GM19467 (cell line): ENCODE measurements around the gene GPR149.

Source experiments
- ATAC-seq: cut with Tn5 transposase; IDR thresholded peaks from one replicate; pipeline ENCODE4 v1.9.1; 2021; ENCODE audit warnings: mild to moderate bottlenecking, moderate library complexity; ENCODE audit not compliant: unreplicated experiment

The GPR149 gene

DNA sequence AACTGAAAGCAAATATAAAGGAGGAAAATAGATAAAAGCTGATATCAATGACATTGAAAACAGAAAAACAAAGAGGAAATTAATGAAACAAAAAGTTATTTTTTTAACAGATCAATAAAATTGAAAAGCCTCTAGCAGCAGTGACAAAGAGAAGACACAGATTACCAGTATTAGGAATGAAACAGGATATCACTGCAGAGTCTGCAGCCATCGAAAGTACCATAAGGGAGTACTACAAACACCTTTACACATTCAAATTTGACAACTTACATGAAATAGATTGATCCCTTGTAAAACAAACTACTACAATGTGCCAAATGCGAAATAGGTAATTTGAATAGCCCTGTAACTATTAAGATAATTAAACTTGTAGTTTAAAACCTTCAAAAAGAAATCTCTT lies 80.8 kb downstream of the GPR149 start:
- no peak for ATAC-seq

DNA sequence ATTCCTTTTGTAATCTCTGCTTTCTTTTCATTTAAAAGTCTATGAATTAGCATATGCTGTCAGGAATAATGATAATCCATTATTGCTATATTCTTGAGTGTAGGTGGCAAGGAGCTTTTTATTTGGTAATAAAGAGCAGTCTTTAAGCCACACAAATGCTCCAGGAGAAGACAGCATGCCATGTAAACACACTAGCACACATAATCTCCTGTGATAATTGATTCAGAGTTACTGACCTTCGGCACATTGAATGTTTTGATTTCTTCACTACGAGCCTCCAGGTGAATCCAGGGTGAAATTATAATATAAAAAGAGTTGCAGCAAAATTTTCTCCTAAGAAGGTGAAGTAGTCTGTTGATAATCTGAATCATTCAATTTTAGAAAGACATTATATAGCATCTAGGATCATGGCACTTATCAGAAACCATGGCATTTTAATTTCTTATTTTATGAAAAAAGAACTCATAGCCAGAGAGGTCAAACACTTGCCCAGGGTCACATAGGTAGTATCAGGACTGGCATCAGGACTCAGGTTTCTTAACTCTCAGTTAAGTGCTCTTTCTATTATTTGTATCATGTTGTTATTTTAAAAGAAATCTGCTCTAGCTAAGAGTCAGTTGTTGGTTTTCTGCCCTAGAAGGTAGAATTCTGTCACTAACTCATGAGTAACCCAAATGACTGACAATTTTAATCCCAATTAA lies 84.4 kb downstream of the GPR149 start:
- ATAC-seq = no peak

DNA sequence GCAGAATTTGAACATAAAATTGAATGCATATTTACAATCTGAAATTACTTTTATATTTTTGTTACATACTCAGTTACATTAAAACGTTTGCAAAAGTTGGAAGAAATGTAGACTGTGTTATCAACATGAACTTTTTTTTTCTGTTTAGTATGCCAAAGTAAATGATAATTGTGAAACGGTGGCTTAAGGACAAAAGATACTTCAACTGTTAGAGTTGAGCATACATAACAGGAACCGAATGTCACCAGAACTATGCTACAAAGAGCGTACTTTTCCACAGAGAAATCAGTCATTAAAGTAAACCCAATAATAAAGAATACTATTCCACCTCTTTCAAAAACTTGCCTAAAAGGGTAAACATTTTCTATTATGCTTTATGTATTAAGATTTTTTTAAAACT lies 91.4 kb downstream of the GPR149 start:
- no peak for ATAC-seq

DNA sequence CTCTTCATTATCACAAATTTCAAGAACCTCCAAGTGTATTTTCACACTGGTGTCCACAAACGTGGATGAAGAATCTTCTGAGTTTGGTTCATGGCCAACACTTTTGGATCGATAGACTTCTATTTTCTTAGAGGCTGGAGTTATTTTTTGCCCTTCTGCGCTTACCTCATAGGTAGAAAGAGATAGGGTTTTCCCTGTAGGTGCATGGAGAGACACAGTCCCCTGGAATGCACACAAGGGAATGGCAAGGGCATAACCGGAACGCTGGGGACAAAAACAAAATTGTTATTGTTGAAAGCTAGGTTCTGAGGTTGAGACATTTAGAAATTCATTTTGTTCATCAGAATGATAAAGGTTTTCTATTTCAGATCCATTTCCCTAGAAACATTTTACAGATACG lies 92.0 kb downstream of the GPR149 start:
- no peak for ATAC-seq

DNA sequence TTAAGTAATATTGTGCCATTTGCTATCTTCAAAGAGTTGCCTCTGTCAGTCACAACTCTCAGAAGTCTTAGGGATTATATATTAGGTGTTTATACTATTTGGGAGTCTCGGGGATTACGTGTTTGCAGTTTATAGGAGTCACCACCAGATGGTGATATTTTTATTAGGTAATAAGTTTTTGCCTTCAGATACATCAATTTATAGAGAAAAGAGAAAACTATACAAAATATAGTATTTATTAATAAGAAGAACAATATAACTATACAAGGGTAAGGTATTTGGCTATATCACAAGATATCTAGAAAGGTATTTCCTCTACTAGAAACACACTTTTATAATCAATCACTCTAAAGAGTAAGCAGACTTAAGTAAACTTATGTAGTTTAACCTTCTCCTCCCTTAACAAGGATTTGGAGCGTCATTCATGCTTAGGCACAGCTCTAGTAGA lies 95.0 kb downstream of the GPR149 start:
- ATAC-seq = no peak

DNA sequence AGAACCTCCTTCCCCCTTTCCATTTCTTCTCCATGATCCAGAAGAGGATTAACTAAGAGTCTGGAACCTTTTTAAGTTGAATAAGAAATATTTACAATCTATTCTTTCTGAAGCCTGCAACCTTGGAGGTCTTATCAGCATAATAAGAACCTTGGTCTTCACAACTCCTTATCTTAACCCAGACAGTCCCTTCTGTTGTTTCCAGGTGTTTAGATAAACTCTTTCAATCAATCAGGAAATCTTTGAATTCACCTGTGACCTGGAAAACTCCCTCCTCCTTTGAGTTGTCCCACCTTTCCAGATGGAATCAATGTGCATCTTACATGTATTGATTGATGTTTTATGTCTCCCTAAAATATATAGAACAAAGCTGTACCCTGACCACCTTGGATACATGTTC lies 102.1 kb downstream of the GPR149 start:
- no peak for ATAC-seq

DNA sequence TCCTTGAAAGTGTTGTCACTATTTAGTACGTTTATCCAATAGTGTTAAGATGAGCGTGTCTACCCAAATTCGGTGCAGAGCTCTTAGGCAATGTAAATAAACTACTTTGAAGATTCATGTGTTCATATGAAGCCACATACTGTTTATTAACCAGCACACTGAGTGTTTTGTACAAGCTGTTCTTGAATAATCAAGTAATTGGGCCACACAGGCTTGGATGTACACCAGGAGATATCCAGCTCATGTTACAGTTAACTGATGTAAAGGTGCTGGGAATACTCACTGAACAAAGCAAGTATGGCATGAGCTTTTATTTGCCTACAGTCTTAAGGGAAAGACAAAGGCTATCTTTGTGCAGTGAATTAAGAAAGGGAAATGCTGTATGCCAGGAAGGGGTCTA lies 105.1 kb downstream of the GPR149 start:
- no peak for ATAC-seq

DNA sequence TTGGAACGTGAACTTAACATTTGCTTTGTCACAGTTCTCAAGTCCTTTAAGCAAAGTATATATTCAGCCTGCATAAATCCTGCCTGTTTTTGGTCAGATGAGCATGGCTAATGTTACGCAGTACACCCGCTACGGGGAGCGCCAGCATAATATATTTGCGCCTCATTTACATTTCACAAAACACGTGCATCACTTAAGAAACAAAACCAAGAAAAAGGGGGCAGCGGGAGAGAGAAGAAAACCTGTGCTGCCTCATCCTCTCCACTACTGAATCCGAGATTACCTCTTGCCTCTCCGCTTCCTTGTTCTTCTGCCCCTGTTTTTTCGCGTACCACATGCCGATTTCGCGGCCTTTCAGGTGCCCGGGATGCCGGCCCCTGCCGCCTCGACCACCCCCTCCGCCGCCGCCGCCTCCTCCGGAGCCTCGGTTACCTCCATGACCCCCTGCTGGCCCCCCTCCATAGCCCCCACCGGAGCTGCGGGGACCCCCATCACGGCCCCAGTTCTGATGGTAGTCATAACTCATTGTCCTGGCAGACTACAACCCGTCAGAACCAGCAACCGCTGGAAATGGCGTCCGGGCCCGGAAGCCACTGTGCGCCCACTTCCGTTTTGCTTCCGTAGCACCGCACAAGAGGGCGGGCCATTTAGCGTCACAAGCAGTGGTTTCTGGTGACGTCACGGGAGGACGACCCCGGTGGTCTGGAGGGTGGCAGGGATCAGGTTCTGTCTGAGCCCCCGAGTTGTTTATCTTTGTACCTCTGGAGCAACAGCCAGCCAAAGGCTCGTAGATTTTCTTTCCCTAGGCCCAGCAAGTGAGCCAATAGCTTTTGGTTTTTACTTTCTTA lies 105.9 kb downstream of the GPR149 start, which contains the start of gene DHX36:
Gene DHX36, minus strand, starts transcription at position 597 of the 848 bp plus-strand sequence. Its CDS starts 71 bp downstream, at position 526.
- ATAC-seq = peak; percentile 95

DNA sequence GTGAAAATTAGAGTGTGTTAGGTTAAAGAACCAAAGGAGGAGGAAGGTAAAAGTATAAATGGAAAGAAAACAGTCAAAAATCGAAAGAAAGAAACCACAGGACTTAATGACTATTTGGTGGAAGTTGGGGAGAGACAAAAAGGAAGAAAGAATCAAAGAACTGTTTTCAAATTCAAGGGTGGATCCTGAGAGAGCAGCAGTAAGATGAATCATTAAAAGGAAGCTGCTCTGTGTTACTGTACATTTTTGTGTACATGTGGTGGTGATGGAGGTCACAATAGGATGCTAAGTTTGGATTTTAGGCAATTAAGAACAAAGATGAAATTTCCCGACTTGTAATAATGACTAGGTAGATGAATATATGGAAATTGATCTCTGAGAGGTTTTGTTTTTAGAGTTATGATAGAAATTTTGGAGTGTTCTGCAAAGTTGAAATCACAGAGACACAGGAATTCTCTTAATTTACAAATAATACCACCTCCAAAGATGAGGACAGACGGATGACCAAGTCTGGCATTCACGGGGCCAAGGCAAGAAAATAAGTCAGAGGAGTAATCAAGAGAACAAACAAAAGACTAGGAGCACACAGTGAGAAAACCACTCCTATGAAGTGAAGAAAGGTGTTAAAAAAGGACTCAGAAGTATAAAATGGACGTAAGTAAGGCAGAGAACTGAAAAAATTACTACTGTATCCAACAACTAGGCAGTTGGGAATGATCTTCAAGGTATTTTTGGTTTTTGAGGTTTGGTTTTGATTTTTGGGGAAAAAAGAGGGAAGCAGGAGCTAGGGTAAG lies 112.8 kb downstream of the GPR149 start:
- no peak for ATAC-seq

DNA sequence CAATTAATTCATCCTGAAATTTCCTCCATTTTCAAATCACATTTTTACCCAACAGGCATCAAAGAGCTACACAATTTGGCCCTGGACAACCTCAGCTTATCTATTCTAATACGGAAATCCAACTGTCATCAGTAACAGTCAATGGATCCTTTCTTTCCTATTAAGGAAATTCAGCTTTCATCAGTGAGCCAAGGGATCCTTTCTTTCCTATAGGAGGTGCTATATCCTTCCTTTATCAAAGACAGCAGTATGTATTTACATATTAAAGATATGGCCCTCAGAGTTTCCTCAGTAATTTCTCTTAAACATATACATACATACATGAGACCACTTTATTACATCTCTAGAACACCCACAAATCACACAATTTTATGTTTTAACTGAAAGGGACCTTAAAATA lies 115.8 kb downstream of the GPR149 start:
- no peak for ATAC-seq

DNA sequence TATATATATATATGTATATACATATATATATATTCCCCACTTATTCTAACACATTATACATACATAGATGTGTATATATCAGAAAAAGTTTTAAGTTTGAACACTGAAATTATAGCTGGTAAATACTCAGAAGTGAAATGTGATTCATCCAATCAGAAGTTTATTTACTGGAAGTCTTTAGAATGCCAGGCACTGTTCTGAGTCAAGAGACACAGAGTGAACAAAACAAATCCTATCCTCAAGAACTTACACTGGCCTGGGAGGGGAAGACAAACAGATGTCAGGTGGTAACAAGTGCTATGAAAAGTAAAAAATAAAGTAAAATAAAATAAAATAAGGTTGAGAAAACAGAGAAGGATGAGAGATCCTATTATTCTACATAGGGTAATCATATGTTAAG lies 119.2 kb downstream of the GPR149 start:
- ATAC-seq = no peak

DNA sequence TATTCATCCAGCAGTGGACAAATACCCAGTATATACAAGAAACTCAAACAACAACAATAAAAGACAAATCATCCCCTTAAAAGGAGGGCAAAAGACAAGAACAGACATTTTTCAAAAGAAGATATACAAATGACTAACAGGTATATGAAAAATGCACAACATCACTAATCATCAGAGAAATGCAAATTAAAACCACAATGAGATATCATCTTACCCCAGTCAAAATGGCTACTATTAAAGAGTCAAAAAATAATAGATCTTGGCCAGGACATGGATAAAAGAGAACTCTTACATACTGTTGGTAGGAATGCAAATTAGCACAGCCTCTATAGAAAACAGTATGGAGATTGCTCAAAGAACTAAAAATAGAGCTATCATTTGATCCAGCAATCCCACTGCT lies 122.6 kb downstream of the GPR149 start:
- no peak for ATAC-seq

DNA sequence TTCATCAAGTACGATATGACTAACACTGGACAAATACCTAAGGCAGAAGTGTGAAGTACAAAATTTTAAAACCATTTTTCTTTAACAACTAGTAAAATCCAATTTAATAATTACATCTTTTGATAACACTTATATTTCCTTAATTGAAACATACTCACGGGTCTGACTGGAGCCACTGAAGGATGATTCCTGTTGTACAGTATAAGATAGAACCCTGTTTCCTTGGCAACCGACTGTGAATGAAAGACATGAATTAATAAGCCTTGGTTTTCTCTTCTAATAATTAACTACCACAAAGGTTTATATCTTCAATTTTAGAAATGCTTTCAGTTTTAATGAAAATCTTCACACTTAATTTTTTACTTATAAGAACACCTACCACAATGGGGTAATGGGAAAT lies 125.1 kb downstream of the GPR149 start:
- peak; percentile 49 for ATAC-seq

DNA sequence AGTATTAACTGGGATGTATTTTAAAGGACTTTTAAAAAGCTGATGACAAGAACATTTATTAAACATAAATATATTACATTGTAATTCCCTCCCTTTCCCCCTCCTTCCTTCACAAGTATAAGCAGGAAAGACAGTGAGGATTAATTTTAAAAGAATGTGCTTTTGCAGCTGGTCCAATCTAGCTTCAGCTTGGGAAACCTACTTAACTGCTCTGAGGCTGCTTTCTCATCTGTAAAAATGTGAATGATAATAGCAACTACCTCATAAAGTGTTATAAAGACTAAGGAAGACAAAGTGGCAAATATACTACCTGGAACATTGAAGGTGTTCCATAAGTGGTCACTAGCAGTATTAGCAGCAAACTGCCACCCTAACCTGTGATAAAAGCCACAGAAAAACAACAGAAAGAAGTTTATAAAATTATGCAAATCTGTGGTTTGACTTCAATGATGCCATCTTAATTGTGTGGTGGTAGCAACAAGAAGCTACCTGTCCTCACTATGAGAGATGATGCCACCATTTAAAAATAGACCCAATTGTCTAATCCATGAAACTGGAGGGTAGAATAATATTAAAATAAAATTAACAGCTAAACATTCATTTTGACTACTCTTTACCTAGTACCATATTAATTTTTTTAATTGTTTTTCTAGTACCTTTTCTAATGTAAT lies 125.7 kb downstream of the GPR149 start:
- peak; percentile 43 for ATAC-seq

DNA sequence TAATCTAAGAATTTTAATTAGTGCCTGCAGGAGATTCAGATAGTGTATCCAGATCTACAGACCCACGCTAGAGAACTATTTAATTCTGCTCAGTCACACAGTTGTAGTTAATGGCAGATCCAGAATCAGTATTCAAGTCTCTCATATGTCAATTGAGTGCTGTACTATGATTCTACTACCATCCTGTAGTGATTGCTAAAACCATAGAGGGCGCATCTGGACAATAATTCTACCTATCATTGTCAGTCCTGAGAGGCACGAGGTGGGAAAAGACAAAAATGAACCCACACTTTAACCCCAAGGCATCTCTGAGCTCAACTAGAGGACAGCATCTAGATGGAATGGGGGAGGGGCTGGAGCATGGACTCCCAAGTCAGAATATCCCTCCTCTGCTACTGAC lies 128.4 kb downstream of the GPR149 start:
- ATAC-seq = no peak

DNA sequence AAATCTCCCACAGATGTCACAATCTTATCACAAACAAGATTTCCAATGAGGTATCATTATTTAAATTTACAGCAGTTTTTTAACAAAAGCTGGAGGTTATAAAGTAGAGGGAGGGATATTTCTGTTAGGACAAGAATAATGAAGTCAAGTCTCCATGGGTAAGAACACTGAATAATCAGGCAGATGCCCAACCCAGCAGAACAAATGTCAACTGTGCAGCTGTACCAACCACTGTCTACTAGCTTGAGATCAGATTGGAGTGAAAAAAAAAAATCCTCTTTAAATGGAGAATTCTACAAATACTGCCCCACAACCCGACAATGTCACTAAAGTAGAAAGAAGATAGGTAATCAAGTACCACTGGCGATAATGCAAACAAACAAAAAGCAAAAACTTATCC lies 136.0 kb downstream of the GPR149 start:
- no peak for ATAC-seq

DNA sequence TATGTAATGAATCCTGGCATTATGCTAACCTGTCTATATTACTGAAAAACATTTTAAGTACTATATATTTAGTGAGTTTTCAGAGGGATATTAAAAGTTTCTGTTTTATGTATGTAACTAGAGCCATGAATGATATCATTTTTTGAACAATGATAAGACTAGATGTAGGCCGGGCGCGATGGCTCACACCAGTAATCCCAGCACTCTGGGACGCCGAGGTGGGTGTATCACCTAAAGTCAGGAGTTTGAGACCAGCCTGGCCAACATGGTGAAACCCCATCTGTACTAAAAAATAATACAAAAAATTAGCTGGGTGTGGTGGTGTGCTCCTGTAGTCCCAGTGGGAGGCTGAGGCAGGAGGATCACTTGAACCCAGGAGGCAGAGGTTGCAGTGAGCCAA lies 139.8 kb downstream of the GPR149 start:
- ATAC-seq = no peak
